Activated naive CD4-positive, alpha-beta T cell treated with anti-CD3 and anti-CD28 coated beads, Interleukin-2, amount 50 U/mL, for 16 hours (primary cell): Measurements from ENCODE around the gene ERGIC1.
A peak's percentile ranks its signal among the peaks of the same experiment; 100 is the strongest.

Experiments used
- DNase-seq: peaks from one replicate; pipeline ENCODE4 v3.0.0-alpha.2; 2020

ERGIC1 gene

DNA sequence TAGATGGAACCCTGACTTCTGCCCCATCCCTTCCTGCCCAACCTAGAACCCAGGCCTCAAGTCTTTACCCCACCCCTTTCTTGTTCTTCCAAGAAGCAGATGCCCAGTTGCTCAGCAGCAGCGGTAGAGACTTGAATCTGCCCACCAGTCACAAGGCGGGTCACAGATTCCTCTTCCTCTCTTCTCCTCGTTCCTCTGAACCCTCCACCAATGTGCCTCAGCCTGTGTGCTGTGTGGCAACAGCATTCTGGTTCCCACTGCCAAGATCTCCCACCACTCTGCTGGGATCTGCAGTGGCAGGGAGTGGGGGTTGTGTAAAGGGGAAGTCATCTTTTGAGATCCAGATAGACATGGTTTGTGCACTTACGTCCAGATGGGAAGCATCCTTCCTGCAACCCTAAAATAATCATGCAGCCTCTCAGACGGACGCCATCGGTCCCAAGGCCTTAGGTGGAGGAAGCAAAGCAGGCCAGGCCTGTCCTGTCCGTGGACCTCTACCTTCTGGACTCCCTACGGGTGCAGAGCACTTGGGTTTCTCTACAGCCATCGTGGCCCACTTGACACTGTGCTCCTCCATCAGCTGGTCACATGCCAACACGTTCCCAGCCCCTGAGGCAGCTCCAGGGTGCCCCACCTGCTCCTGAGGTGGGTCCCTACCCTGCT lies 117.5 kb downstream of the ERGIC1 start:
- no peak for DNase-seq

DNA sequence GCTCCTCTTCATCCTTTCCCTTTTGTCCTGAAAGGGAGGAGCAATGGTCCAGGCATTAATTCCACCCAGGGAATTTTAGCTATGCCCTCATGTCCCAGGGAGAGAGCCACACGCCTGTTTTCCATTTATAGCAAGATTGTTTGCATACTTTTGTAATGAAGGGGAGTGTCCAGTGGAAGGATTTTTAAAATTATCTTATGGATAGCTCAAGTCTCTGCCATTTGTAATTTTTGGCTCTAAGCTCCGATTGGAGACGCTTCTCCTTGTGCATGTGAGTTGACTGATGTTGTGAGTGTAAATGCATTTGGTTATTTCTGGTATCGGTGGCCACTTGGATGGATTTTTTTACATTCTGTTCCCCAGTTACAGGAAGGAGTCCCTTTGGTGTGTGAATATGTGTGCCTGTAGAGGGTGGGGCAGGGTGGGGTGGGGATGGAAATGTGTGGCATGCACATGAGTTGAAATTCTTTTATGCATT lies 118.0 kb downstream of the ERGIC1 start:
- DNase-seq, result no peak

GRCh38 chr5:172953776-172954675 lies 120.0 kb downstream of the ERGIC1 start:
- no peak for DNase-seq

DNA sequence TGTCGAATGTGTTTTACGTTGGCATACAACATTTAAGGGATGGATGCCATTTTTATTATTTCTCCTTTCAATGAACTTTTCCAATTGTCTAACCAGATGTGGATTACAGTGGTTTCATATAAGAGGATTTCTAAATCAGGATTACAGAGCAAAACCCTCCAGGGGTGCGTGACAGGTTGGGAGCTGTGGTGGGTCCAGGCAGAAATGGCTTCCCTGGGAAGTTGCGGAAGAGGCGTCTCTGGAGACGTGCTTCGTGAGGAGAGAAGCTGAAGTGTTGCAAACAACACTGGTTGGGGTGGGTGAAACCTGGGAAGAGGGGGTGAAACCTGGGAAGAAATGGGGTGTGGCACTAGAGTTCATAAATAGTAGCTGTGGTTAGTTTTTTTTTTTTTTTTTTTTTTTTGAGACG lies 120.7 kb downstream of the ERGIC1 start:
- no peak for DNase-seq

DNA sequence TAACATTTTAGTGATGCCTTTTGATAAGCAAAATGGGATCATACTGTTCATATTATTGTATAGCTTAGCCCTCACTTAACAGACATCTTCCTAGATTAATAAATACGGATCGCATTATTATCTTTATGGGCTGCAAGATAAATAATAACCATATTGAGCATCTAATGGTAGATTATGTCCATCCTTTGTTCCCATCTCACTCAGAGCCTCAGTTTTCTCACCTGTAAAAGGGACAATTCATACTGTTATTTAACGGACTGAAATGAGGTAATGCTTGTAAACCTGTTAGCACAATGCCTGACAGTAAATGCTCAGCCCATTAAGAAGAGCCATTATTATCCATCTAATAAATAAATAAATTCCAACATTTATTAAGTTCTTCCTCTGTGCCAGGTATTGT lies 122.2 kb downstream of the ERGIC1 start:
- no peak for DNase-seq

DNA sequence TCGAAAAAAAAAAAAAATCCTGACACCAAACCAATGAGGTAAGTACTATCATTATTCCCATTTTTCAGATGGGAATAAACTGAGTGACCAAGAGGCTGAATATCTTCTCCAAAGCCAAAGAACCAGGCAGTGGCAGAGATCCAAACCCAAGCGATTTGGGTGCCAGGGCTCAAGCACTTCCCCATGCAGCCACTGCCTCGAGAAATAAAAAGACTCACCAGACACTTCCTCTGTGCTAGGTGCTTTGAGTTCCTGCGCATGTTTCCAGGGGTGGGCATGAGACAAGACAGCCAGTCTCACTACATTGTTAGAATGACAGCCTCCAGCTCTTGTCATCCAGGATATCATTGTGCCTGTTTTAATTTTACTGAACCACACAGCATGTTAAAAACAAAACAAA lies 122.9 kb downstream of the ERGIC1 start:
- no peak for DNase-seq

DNA sequence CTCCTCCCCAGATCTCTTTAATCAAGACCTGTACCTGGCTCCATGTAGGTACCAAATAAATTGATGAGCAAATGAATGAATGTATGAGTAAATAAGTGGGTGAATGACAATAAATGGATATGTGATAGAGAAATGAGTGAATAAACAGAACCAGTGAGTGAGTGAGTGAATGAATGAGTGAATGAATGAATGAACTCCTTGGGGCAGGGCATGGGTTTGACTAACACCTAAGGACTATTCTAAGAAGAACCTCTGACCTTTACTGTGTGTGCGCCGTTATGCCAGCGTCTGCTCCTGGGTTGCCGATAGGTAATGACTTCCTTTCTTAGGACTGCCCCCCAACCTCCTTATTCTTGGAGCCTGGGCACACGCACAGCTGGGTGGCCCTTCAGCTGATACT lies 123.4 kb downstream of the ERGIC1 start:
- no peak for DNase-seq

- DNase-seq, result peak; percentile 65
Measured at GRCh38 chr5:172958331-172959046, 124.4 kb downstream of the ERGIC1 start.

DNA sequence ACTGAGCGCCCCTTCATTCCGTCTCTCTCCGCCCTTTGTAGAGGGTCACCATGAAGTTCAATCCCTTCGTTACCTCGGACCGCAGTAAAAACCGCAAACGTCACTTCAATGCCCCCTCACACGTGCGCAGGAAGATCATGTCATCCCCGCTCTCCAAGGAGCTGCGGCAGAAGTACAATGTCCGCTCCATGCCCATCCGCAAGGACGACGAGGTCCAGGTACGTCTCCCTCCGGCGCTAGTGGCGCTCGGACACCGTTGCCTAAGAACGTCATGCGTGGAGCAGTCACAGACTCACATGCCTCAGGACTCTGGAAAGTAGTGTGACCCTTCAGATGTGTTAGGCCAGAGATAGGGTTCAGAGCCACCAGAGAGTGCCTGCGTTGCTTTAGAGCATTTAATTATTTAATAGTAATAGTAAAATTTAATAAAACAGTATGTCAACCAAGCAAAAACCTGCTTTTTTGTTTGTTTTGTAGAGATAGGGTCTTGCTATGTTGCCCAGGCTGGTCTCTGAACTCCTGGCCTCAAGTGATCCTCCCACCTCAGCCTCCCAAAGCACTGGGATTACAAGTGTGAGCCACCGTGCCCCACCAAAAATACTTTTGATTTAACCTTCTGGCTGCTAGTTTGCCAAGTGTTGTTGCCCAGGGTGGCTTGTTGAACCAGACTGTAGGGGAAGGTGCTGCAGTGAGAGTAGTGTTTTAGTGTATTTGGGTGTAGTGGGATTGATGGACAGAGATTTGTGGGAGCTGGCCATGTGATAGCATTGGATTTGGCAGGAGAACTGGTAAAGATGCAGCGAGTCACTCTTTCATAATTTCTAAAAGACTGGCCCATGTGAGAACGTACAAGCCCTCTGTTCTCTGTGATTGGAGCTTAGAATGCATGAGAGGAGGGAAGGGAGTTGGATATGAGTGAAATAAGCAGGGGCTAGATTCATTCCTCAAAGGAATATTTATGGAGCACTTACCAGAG lies 126.1 kb downstream of the ERGIC1 start:
- DNase-seq, result no peak

- no peak for DNase-seq
Measured at GRCh38 chr5:172969921-172970320, 135.9 kb downstream of the ERGIC1 start.

DNA sequence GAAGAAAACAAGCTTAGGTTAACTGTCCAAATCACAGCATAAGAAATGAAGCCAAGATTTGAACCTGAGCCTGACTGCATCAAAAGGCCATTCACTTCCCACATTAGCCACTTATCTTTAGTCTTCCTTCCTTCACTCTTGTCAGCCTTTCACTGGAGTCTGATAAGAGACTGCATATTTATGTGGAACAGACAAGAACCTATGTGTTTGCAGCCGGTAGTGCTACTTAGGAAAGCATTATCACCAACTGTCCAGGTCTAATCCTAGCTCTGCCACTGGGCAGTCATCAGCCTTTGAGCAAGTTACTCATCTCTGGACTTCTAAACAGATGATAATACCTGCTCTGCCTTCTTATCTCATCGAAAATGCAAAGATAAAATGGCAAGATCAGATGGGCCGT lies 137.4 kb downstream of the ERGIC1 start:
- no peak for DNase-seq

- DNase-seq, result no peak
Measured at GRCh38 chr5:172972552-172972951, 138.5 kb downstream of the ERGIC1 start.

DNA sequence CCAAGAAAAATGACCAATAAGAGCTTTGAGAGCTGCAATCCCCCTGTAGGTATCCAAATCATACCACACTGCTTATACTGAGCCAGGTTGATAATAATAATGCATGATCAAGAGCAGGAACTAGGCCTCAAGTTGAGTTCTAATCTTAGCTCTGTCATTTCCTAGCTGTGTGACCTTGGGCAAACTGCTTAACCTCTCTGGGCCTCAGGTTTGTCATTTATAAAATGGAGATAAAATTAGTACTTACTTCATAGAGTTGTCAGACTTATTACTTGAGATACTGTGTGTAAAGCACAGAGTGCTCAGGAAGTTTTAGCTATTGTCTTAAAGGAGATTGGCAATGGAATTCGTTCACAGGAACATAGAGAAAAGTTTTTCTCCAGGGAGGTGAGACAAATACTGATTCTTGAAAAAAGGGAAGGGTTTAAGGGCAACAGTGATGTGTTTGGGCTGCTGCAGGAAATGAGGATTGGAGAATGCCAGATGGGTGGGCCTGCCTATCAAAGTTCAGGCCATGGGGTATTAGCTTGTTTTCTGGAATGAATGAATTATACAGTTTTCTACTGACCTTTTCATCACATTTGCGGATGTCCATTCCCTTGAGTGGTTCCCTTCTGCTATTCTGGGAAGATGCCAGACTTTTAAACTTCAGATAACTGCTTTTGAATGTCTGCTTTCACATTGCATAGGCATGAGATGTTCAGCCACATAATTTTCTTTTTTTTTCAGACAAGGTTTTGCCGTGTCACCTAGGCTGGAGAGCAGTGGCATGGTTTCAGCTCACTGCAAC lies 139.3 kb downstream of the ERGIC1 start:
- no peak for DNase-seq

DNA sequence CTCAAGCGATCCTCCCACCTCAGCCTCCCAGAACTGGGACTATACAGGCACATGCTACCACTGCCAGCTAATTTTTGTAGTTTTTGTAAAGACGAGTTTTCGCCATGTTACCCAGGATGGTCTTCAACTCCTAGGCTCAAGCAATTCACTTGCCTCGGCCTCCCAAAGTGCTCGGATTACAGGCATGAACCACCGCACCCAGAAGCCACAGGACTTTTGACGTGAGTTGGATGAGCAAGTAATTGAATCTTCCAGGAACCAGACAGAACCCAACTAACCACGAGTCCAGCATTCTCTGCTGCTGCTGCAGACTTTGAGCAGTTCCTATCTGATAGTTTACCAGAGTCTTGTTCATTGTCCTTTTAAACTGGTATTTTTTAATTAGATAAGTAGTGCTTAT lies 139.9 kb downstream of the ERGIC1 start:
- no peak for DNase-seq

DNA sequence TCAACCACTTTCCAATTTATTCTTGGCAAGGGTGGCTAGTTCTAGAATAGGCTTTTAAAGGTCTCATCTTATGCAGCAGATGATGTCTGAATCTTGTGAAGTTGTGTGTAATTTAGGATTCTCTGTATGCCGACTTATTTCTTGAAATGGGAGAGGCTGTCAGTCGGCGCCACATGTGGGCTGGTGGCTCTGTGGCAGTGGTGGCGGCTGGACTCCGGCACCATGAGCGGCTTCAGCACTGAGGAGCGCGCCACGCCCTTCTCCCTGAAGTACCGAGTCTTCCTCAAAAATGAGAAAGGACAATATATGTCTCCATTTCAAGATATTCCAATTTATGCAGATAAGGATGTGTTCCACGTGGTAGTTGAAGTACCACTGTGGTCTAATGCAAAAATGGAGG lies 141.2 kb downstream of the ERGIC1 start:
- no peak for DNase-seq

- DNase-seq, result no peak
Measured at GRCh38 chr5:172979778-172980177, 145.7 kb downstream of the ERGIC1 start.

DNA sequence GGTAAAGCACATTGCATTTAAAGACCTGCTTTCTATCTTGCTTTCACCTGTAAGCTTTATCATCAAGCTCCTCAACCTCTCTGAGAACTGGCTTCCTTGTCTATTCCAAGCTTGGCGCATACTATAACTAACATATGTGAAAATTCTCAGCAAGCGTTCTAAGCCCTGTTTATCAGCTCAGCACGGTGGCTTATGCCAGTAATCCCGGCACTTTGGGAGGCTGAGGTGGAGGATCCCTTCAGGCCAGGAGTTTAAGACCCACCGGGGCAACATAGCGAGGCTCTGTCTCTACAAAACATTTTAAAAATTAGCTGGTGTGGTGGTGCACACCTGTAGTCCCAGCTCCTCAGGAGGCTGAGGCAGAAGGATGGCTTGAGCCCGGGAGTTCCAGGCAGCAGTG lies 147.9 kb downstream of the ERGIC1 start:
- DNase-seq, result no peak

DNA sequence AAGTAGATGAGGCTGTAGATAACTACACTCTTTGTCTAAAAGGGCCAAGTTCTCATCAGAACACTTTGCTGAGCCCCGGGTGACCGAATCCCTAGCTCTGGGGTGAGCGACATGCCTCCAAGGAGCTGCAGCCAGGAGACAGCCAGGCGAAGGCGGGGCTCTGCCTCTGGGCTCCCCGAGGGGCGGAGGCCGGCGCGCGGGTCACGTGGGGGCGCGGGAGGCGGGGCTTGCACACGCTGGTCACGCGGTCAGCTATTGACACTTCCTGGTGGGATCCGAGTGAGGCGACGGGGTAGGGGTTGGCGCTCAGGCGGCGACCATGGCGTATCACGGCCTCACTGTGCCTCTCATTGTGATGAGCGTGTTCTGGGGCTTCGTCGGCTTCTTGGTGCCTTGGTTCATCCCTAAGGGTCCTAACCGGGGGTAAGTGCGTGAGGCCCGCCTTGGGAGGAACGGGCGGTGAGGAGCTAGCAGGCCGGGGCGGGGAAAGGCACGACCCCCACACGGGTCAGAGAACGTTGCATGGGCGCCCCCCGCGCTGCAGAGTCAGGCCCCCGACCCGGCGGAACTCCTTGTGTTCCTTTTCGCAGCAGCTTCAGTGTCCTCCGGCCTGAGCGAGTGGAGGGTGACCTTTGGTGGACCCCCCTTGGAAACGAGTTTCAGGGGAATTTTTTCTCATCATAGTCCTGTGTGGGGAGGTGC lies 149.6 kb downstream of the ERGIC1 start, which contains the start of gene ATP6V0E1:
ATP6V0E1 (plus strand) TSS at position 230 of the 702 bp plus-strand sequence; CDS start at position 320, 90 bp downstream.
- peak; percentile 96 for DNase-seq

GRCh38 chr5:172984244-172984953 lies 150.3 kb downstream of the ERGIC1 start:
- peak; percentile 81 for DNase-seq

DNA sequence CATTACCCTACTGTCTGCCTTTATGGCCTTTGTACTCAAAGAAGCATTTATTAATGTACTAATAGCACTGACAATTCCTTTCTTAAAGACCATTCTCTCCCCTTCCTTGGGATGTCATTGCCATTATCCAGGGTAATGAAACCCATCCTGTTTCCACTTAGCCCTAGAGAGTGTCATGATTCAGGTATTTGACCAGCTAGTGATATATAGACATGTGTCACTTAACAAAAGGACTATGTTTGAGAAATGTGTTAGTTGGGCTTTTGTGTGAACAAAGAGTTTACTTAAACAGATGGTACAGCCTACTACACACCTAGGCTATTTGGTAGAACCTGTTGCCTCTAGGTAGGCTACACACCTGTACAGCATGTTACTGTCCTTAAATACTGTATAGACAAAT lies 151.5 kb downstream of the ERGIC1 start:
- no peak for DNase-seq
